GM13976 (cell line): ENCODE results near the gene OIP5.
"Not testable (repeated sequence)": the region's sequence is repeated elsewhere in the genome, so short reads cannot be mapped to it uniquely, and the experiment has no call there.

ENCODE experiments used
- DNase-seq: peaks from one replicate; pipeline ENCODE4 v3.0.0; 2012; ENCODE audit warnings: low spot score
- in situ Hi-C: fragments of 300-500 bp; cut with MboI; formaldehyde crosslinking; loops from one replicate; pipeline ENCODE4 v1.12.0; 2022; ENCODE audit warnings: low sequenced_read_pairs, mixed read lengths, inconsistent platforms; ENCODE audit not compliant: unreplicated experiment
- TF ChIP-seq, protein P1 (sequence below): IDR thresholded peaks from 2 replicates; pipeline ENCODE4 v1.5.1; 2012; ENCODE audit warnings: borderline replicate concordance, mild to moderate bottlenecking; ENCODE audit not compliant: insufficient read depth; ENCODE audit errors: extremely low read depth, missing control alignments, control extremely low read depth

The OIP5 gene

DNA sequence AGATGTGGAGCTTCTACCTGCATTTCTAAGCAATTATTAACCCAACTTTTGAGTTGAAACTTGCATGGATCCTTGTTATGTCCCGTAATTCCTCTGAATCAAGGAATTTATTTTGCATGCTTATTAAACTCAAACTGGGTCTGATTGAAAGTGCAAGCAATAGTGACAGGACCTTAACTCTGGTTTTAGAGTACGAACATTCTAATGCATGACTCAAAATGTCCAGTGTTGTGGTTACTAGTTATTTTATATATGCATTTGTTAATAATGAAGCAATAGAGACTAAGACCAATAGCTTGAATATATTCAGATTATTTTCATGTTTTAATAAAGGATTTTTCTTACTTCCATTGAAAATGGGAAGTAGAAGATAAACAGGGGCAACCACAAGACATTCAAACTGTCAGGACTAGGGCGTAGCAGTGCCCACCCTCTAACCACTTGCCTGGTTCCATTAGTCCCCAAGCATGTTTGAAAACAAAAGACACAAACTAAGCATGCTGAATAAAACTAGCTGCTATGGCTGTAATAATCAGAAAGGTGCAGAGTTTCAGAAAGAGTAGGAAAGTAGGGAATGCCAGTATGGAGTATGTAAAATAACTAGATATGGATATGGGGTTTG is 28.1 kb downstream of the OIP5 start:
- in situ Hi-C loops = no loop called here
- no peak for DNase-seq
- TF ChIP-seq, protein P1, sequence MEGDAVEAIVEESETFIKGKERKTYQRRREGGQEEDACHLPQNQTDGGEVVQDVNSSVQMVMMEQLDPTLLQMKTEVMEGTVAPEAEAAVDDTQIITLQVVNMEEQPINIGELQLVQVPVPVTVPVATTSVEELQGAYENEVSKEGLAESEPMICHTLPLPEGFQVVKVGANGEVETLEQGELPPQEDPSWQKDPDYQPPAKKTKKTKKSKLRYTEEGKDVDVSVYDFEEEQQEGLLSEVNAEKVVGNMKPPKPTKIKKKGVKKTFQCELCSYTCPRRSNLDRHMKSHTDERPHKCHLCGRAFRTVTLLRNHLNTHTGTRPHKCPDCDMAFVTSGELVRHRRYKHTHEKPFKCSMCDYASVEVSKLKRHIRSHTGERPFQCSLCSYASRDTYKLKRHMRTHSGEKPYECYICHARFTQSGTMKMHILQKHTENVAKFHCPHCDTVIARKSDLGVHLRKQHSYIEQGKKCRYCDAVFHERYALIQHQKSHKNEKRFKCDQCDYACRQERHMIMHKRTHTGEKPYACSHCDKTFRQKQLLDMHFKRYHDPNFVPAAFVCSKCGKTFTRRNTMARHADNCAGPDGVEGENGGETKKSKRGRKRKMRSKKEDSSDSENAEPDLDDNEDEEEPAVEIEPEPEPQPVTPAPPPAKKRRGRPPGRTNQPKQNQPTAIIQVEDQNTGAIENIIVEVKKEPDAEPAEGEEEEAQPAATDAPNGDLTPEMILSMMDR = no peak

DNA sequence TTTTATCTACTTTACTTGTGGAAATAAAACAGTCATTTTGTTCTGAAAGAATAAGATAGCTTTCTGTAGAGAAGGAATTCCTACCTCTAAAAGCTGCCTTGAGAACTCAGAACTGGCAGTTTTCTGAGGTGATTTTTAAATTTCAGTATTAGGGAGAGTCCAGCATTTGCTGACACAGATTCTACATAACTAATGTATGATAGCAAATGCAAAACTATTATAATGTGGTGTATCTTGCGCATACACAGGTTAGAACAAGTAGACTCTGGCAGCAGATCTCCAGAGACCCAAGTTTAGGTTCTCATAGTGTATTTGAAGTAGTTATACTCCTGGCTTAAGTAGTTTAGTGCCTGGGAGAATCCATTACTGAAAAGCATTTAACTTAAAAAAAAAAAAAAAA is 30.8 kb downstream of the OIP5 start:
- TF ChIP-seq, protein P1 = no peak
- in situ Hi-C loops = no loop called here
- no peak for DNase-seq

DNA sequence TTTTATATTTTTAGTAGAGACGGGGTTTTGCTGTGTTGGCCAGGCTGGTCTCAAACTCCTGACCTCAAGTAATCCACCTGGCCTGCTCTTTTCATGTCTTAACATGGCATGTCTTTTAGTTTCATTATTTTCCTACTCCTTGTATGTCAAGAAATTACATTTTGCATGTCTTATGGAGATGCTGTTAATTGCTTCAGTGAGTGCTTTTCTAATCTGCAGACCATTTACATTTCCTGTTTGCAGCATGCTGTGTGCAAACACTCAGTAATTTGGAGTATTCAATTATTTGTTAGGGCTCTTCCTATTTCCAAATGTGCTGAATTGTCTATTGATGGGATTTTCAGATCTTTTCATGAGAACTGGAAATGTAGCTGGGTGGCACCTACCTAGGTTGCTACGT is 31.3 kb downstream of the OIP5 start:
- DNase-seq, in situ Hi-C loops: not testable (repeated sequence)

DNA sequence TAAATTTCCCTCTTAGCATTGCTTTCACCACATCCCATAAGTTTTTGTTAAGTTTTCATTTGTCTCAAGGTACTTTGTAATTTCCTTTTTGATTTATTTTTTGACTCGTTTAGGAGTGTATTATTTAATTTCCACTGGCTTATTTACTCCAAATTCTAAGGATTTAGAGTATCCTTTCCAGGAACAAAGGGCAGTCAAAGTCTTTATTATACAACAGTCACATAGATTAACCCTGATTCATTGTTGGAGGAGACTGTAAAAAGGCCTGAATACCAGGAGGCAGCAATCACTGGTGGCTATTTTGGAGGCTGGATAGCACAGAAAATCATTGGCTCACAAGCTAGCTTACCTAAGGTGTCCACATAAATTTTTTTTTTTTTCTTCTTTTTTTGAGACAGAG is 39.9 kb downstream of the OIP5 start:
- TF ChIP-seq, protein P1 = no peak
- in situ Hi-C loops = no loop called here
- no peak for DNase-seq

DNA sequence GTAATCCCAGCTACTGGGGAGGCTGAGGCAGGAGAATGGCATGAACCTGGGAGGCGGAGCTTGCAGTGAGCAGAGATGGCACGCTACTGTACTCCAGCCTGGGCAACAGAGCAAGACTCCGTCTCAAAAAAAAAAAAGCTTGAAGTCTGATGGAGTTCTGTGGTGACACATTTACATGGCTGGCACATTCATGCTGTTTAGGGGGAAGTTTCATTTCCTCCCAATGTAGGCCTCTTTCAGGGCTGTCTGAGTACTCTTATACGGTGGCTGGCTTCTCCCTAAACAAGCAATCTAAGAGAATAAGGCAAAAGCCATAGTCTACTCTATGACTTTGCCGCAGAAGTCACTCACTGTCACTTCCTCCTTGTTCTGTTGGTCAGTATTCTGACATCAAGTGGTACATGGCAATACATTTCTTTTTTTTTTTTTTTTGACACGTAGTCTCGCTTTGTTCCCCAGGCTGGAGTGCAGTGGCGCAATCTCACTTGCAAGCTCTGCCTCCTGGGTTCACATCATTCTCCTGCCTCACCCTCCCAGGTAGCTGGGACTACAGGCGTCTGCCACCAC is 41.2 kb downstream of the OIP5 start:
- TF ChIP-seq, protein P1 = no peak
- in situ Hi-C loops = no loop called here
- peak; percentile 42 for DNase-seq

DNA sequence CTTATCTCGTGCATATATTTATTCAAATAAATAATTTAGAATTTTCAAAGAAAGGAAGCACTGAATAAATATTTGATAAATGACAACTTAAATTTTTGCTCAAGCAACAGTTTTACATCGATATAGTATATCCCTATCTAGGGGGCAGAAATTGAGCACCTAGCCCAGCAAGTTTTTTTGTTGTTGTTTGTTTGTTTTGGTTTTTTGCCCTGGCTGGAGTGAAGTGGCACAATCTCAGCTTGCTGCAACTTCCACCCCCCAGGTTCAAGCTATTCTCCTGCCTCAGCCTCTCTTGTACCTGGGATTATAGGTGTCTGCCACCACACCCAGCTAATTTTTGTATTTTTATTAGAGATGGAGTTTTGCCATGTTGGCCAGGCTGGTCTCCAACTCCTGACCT is 42.4 kb downstream of the OIP5 start:
- TF ChIP-seq, protein P1 = no peak
- in situ Hi-C loops = no loop called here
- DNase-seq = no peak

DNA sequence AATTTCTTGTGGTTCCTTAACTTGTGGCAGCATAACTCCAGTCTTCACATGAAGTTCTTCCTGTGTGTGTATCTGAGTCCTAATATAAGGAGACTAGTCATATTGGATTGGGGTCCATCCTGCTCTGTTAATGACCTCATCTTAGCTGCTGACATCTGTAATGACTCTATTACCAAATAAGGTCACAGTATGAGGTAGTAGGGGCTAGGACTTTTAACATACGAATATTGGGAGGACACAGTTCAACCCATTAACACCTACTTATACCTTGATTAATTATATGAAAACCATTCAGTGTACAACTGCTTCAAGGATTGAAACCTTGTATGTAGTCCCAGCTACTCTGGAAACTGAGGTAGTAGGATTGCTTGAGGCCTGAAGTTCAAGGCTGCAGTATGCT is 43.9 kb downstream of the OIP5 start:
- in situ Hi-C loops = no loop called here
- TF ChIP-seq, protein P1 = no peak
- DNase-seq = no peak
